Choroid plexus epithelial cell (primary cell): ENCODE measurements around the gene IQCH.

ENCODE experiments used
- DNase-seq: peaks from one replicate; pipeline ENCODE4 v3.0.0-alpha.2; 2010; ENCODE audit warnings: low read depth
- H3K4me3 ChIP-seq: 2 replicates; pipeline ENCODE4 v1.5.1; 2011; ENCODE audit warnings: low read depth, mild to moderate bottlenecking, control low read depth, low read length, moderate library complexity
- TF ChIP-seq, protein P1 (sequence below): conservative IDR thresholded peaks from 2 replicates; pipeline ENCODE4 v1.5.1; 2011; ENCODE audit warnings: low read depth, mild to moderate bottlenecking, control low read depth, inconsistent platforms, low read length, moderate library complexity

Gene IQCH

DNA sequence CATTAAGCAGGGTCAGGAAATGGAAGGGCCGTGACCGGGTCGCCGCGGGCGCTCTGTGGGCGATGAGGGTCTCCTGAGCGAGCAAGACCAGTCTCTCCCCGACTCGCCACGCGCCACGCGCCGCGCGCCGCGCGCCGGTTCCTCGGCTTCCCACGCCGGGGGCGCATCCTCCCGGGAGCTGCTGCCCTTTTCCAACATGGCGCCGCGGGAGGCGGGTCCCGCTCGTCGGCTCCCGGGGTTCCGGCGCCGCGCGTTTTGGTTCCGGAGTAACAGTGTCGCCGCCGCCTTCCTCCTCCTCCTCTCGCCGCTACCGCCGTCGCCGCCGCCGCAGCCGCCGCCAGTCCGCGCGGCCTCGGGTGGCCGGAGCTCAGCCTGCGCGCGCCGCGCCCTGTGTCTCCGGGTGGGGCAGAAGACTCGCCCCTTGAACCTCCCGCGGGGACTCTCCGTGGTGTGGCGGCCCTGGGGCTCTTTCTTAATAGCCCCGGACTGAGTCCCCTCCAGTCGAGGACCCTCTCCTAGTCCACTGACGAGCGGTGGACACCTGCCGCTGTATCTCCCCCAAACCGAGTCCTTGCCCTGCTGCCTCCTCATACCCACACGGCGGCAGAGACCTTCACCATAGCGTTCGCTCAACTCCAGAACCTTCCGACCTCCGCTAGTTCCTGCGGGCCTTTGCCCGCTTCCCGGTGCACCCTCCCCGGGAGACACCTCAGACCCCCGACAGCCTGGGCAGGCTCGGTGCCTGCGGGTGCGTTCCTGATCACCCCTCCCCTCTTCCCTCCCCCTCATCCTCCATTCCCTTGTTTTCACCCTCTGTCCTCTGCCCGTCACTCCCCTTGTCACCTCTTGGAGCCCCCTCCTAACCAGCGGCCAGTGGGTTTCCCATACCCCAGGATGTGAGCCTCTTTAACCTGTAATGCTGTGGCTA lies 288.1 kb downstream of the IQCH start, which contains the start of gene MAP2K5:
MAP2K5 (plus strand) TSS at position 284 of the 928 bp plus-strand sequence; CDS start at position 917, 633 bp downstream.
- TF ChIP-seq, protein P1, sequence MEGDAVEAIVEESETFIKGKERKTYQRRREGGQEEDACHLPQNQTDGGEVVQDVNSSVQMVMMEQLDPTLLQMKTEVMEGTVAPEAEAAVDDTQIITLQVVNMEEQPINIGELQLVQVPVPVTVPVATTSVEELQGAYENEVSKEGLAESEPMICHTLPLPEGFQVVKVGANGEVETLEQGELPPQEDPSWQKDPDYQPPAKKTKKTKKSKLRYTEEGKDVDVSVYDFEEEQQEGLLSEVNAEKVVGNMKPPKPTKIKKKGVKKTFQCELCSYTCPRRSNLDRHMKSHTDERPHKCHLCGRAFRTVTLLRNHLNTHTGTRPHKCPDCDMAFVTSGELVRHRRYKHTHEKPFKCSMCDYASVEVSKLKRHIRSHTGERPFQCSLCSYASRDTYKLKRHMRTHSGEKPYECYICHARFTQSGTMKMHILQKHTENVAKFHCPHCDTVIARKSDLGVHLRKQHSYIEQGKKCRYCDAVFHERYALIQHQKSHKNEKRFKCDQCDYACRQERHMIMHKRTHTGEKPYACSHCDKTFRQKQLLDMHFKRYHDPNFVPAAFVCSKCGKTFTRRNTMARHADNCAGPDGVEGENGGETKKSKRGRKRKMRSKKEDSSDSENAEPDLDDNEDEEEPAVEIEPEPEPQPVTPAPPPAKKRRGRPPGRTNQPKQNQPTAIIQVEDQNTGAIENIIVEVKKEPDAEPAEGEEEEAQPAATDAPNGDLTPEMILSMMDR = no peak
- H3K4me3 ChIP-seq = peak within 1 kb of the TSS; percentile 88
- peak; percentile 58 for DNase-seq

- H3K4me3 ChIP-seq = peak overlapping the region; percentile 88
- peak; percentile 13 for DNase-seq
- TF ChIP-seq, protein P1 = no peak
Observed at GRCh38 chr15:67543348-67543718, 288.7 kb downstream of the IQCH start.

DNA sequence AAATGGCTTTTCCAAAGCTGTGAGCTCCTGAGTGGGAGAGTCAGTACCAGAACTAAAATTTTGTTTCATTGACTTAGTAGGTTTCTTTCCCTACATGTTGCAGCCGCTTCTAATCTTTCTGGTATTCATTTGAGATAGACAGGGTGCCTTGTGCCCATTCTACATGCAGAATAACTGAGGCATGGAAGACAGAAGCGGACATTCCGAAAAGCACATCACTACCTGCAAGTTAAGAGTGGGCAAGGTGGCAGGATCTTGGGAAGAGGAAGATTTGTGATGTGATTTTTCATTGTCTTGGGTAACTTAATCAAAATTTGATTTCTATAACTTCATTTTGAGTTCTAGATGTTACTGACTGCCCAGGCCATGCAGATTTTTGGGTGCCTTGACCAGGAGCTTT lies 289.9 kb downstream of the IQCH start:
- H3K4me3 ChIP-seq = no peak overlapping the region
- DNase-seq = no peak
- TF ChIP-seq, protein P1 = no peak

DNA sequence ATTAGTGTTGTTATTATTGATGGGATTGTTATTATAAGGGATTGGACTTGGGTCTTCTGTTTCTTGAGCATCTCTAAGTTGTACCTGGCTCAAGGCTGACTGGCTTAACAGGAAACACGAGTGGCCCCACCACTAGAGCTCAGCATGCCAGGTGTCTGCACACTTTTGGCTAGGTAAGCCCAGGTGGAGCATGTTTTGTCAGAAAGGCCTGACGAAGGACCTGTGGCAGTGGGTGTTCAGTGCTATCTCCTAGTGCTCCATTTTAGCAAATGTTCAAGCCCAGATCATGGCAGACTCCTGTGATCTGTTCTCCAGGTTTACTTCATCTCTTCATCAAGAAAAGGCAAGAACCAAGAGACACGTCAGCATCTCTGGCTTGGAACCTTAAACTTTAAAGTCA lies 291.3 kb downstream of the IQCH start:
- no peak for DNase-seq
- H3K4me3 ChIP-seq = no peak overlapping the region
- TF ChIP-seq, protein P1 = no peak

GRCh38 chr15:67547064-67547463 lies 292.5 kb downstream of the IQCH start:
- no peak for DNase-seq
- TF ChIP-seq, protein P1 = no peak
- no peak overlapping the region for H3K4me3 ChIP-seq

DNA sequence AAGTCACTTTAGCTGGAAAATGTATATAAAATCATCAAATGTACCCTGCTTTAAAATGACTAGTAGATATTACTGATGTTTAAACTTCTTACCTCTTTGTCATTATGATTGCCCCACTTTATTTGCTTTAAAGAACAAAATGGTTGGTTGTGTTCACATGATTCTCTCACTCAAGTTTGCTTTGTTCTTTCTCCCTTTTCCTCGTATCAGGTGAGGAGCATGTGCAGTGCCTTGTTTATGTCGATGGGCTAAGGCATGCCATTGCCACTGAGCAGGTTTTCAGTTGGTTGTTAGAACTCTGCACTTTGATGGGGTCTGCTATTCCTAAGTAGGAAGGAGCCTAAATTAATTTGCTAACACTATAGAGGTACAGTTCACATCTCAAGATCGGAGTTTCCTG lies 293.2 kb downstream of the IQCH start:
- H3K4me3 ChIP-seq = no peak overlapping the region
- TF ChIP-seq, protein P1 = no peak
- no peak for DNase-seq
